ENCODE results near the gene MYH15.

GRCh38 chr3:108438542-108438941 is 71.9 kb downstream of the MYH15 start:
- TF ChIP-seq CEBPB (IDR thresholded peaks at IDR 0.05; ENCODE audit: low read depth, low read length) (no peak), POLR2A (IDR thresholded peaks at IDR 0.05; ENCODE audit: control extremely low read depth in 1 of 2, low read depth in 2 of 2, low read length in 2 of 2) (no peak), RFX5 (IDR thresholded peaks at IDR 0.05; ENCODE audit: borderline replicate concordance, low read depth, low read length) (no peak), TEAD4 (IDR thresholded peaks at IDR 0.05; ENCODE audit: low read depth, low read length) (no peak), JUN (IDR thresholded peaks at IDR 0.05; ENCODE audit: low read depth, low read length) (no peak), EP300 (IDR thresholded peaks at IDR 0.05; ENCODE audit: borderline replicate concordance in 1 of 2, low read depth in 2 of 2, low read length in 2 of 2) (no peak), CREB1 (IDR thresholded peaks at IDR 0.05) (no peak), RNF2 (IDR thresholded peaks at IDR 0.05; ENCODE audit: borderline replicate concordance, low read depth, low read length, missing control alignments, poor library complexity, severe bottlenecking) (no peak), POLR2AphosphoS5 (IDR thresholded peaks at IDR 0.05; ENCODE audit: low read depth, low read length) (no peak), KDM5A (IDR thresholded peaks at IDR 0.05; ENCODE audit: low read length) (no peak), USF2 (IDR thresholded peaks at IDR 0.05; ENCODE audit: low read length) (no peak), PHF8 (conservative IDR thresholded peaks at IDR 0.05; ENCODE audit: low read depth, low read length) (no peak)
- TF ChIP-seq, protein P1, sequence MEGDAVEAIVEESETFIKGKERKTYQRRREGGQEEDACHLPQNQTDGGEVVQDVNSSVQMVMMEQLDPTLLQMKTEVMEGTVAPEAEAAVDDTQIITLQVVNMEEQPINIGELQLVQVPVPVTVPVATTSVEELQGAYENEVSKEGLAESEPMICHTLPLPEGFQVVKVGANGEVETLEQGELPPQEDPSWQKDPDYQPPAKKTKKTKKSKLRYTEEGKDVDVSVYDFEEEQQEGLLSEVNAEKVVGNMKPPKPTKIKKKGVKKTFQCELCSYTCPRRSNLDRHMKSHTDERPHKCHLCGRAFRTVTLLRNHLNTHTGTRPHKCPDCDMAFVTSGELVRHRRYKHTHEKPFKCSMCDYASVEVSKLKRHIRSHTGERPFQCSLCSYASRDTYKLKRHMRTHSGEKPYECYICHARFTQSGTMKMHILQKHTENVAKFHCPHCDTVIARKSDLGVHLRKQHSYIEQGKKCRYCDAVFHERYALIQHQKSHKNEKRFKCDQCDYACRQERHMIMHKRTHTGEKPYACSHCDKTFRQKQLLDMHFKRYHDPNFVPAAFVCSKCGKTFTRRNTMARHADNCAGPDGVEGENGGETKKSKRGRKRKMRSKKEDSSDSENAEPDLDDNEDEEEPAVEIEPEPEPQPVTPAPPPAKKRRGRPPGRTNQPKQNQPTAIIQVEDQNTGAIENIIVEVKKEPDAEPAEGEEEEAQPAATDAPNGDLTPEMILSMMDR (IDR thresholded peaks at IDR 0.05; ENCODE audit: control extremely low read depth in 1 of 3, insufficient read depth in 1 of 3, low read depth in 1 of 3, low read length in 3 of 3), result no peak
- TF ChIP-seq, protein P2, sequence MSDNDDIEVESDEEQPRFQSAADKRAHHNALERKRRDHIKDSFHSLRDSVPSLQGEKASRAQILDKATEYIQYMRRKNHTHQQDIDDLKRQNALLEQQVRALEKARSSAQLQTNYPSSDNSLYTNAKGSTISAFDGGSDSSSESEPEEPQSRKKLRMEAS (IDR thresholded peaks at IDR 0.05), result no peak
